NCI-H748 (cell line): ENCODE measurements around the gene LRP1-AS.

ENCODE experiments used
- DNase-seq: peaks from one replicate; lab custom pipeline; 2025; ENCODE audit not compliant: unreplicated experiment; lab: John Stamatoyannopoulos, UW

Gene LRP1-AS

GRCh38 chr12:57160741-57161140, 13.3 kb upstream of the LRP1-AS start:
- no peak for DNase-seq

GRCh38 chr12:57160040-57160439, 12.6 kb upstream of the LRP1-AS start:
- DNase-seq: no peak

GRCh38 chr12:57159311-57159710, 11.9 kb upstream of the LRP1-AS start:
- no peak for DNase-seq

- DNase-seq: no peak
Observed at GRCh38 chr12:57158665-57159064, 11.2 kb upstream of the LRP1-AS start.

- no peak for DNase-seq
Observed at GRCh38 chr12:57158186-57158585, 10.8 kb upstream of the LRP1-AS start.

GRCh38 chr12:57157588-57158173, 10.3 kb upstream of the LRP1-AS start:
- DNase-seq: no peak

- DNase-seq: no peak
Observed at GRCh38 chr12:57156701-57157403, 9.4 kb upstream of the LRP1-AS start.

GRCh38 chr12:57154804-57155434, 7.5 kb upstream of the LRP1-AS start:
- no peak for DNase-seq

GRCh38 chr12:57154076-57154475, 6.7 kb upstream of the LRP1-AS start:
- DNase-seq: no peak

- no peak for DNase-seq
Observed at GRCh38 chr12:57153415-57153997, 6.1 kb upstream of the LRP1-AS start.

GRCh38 chr12:57152639-57153038, 5.2 kb upstream of the LRP1-AS start:
- no peak for DNase-seq

- no peak for DNase-seq
Observed at GRCh38 chr12:57151741-57152630, 4.6 kb upstream of the LRP1-AS start.

- no peak for DNase-seq
Observed at GRCh38 chr12:57150400-57151000, 3.1 kb upstream of the LRP1-AS start.

- no peak for DNase-seq
Observed at GRCh38 chr12:57149245-57149900, 2.0 kb upstream of the LRP1-AS start.

- DNase-seq: no peak
Observed at GRCh38 chr12:57148469-57149244, 1.2 kb upstream of the LRP1-AS start.

- no peak for DNase-seq
Observed at GRCh38 chr12:57146092-57146491, 1.3 kb downstream of the LRP1-AS start.

- no peak for DNase-seq
Observed at GRCh38 chr12:57145460-57146059, 1.9 kb downstream of the LRP1-AS start.

GRCh38 chr12:57143454-57143853, 4.0 kb downstream of the LRP1-AS start:
- DNase-seq: no peak

GRCh38 chr12:57142727-57143126, 4.7 kb downstream of the LRP1-AS start:
- DNase-seq: no peak
